NCI-H1417 treated with DMSO at 0.1 percent for 48 hours (cell line): Measurements from ENCODE around the gene C16orf54.
"Not testable (repeated sequence)": the region's sequence is repeated elsewhere in the genome, so short reads cannot be mapped to it uniquely, and the experiment has no call there.

Experiments
- DNase-seq: peaks from one replicate; lab custom pipeline; 2025; lab: John Stamatoyannopoulos, UW

C16orf54 gene

DNA sequence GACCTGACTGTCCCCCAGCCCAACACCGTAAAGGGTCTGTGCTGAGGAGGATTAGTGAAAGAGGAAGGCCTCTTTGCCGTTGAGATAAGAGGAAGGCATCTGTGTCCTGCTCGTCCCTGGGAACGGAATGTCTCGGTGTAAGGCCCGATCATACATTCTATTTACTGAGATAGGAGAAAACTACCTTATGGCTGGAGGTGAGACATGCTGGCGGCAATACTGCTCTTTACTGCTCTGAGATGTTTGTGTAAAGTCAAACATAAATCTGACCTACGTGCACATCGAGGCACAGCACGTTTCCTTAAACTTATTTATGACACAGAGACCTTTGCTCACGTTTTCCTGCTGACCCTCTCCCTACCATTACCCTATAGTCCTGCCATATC is 5.2 kb downstream of the C16orf54 start:
- not testable (repeated sequence) for DNase-seq

- DNase-seq = not testable (repeated sequence)
These were observed 5.7 kb downstream of the C16orf54 start for GRCh38 chr16:29739927-29740629.

- no peak for DNase-seq
These were observed 7.3 kb downstream of the C16orf54 start for GRCh38 chr16:29738514-29738913.

DNA sequence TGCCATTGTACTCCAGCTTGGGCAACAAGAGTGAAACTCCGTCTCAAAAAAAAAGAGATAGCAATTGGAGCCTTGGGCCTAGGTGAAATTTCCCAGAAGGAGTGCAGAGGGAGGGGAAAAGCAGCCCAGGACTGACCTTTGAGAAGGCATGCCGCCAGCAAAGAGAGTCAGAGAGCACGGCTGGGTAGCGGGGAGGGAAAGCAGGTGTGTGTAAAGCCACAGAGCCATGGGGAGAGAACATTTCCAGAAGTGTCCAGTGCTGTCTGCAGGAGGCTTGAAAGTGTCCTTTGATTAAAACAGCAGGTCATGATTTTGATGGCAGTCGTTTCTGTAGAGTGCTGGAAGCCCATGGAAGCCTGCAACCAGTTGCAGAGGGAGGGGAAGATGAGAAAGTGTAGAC is 8.1 kb downstream of the C16orf54 start:
- no peak for DNase-seq

- no peak for DNase-seq
These were observed 9.0 kb downstream of the C16orf54 start for GRCh38 chr16:29736764-29737163.

- DNase-seq = no peak
These were observed 9.7 kb downstream of the C16orf54 start for GRCh38 chr16:29736112-29736511.

- no peak for DNase-seq
These were observed 11.0 kb downstream of the C16orf54 start for GRCh38 chr16:29734786-29735185.

DNA sequence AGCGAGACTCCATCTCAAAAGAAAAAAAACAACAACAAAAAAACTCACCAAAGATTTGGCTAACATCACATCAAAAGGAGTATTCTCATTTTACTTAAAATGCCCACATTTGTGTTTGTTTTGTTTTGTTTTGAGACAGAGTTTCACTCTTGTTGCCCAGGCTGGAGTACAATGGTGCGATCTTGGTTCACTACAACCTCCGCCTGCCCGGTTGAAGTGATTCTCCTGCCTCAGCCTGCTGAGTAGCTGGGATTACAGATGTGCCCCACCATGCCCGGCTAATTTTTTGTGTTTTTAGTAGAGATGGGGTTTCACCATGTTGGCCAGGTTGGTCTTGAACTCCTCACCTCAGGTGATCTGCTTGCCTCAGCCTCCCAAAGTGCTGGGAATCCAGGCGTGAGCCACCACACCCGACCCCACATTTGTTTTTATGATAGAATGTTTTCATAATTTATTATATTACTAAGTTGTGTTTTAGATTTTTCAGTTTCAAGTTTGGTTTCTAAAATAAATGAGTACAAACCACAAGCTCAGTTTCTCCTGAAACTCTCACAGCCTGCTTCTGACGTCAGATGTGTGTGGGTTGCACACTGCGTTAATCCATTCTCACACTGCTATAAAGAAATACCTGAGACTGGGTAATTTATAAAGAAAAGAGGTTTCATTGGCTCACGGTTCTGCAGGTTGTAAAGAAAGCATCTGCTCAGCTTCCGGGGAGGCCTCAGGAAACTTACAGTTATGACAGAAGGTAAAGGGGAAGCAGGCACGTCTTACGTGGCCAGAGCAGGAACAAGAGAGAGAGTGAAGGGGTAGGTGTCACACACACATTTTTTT is 13.8 kb downstream of the C16orf54 start:
- DNase-seq = not testable (repeated sequence)

DNA sequence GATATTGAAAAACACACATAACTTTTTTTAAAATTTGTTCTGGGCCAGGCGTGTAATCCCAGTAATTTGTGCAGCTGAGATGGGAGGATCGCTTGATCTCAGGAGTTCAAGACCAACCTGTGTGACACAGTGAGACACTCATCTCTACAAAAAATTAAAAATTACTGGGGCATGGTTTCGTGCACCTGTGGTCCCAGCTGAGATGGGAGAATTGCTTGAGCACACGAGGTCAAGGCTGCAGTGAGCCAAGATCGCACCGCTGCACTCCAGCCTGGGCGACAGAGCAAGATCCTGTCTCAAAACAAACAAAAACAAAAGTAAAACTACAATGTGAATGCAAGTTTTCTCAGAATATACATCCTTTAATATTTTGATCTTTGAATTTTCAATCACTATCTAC is 15.1 kb downstream of the C16orf54 start:
- DNase-seq = no peak

- DNase-seq = no peak
These were observed 16.7 kb downstream of the C16orf54 start for GRCh38 chr16:29729116-29729521.

DNA sequence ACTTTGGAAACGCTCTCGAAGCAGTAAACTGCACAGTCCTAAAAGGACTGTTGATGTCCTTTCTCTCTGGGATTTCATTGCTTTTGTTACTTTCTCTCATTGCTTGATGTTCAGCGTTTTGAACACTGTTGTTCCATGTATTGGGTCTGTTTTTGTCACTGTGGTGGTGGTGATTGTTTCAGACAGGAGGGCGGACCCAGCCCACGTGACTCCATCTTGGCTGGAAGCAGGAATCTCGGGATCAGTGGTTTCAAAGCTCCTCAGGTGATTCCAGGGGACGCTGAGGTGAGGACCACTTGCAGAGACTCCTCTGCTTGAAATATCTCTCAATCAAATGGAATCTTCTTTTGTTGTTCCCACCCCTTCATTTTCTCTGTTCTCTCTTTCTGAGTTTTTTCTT is 18.3 kb downstream of the C16orf54 start:
- DNase-seq = no peak

DNA sequence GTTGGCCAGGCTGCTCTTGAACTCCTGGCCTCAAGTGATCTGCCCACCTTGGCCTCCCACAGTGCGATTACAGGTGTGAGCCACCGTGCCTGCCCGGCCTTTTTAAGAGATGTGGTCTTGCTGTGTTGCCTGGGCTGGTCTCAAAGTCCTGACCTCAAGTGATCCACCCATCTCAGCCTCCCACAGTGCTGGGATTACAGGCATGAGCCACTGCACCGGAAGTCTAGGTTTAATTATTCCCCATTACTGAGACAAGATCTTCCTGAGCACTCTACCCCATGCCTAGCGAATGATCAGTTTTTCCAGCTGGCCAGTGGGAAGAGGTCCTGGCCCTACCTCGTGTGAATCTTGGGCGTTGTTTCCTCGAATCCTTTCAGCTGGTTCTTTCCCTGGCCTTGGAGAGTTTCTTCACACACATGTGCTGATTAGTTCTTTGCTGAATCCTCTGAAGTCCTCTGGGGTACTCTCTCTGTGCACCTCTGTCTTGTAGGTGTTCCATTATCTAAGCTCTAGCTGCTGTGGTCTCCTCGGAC is 18.9 kb downstream of the C16orf54 start:
- no peak for DNase-seq

DNA sequence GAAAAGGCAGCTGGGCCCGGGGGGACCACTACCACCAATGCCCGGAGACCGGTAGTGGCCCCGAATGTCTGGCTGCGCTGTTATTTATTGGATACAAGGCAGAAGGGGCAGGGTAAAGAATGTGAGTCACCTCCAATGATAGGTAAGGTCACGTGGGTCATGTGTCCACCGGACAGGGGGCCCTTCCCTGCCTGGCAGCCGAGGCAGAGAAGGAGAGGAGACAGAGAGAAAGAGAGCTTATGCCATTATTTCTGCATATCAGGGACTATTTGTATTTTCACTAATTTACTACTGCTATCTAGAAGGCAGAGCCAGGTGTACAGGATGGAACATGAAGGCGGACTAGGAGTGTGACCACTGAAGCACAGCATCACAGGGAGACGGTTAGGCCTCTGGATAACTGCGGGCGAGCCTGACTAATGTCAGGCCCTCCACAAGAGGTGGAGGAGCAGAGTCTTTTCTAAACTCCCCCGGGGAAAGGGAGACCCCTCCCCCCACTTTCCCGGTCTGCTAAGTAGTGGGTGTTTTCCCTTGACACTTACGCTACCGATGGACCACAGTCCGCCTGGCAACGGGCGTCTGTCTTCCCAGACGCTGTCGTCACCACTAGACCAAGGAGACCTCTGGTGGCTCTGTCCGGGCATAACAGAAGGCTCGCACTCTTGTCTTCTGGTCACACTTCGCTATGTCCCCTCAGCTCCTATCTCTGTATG is 24.5 kb downstream of the C16orf54 start:
- peak; percentile 41 for DNase-seq

DNA sequence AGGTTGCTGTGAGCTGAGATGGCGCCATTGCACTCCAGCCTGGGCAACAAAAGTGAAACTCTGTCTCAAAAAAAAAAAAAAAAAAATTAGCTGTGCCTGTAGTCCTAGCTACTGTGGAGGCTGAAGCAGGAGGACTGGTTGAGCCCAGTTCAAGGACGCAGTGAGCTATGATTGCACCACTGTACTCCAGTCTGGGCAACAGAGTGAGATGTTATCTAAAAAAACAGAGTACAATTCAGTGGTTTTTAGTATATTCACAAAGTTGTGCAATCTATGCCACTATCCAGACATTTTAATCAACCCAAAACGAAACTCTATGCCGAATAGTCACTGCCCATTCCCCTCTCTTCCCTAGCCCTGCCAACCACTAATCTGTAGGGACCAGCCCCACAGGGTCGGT is 25.1 kb downstream of the C16orf54 start:
- DNase-seq = no peak

DNA sequence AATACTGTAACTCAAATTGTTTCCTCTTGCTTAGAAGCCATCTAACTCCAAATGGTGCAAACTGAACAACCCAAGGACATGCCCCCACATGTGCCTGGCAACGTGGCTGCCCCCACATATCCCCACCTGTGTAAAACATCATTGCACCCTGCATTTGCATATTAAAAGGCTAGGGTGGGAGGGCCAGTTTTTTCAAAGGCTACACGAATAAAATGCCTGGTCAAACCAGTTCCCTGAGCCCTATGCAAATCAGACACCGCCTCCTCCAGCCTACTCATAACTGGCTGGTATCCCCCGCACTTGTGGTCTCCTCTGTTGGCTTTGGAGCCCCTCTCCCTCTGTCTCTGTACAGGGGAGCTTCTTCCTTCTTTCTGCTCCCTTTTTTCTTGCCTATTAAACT is 26.7 kb downstream of the C16orf54 start:
- no peak for DNase-seq

- DNase-seq = no peak
These were observed 28.7 kb downstream of the C16orf54 start for GRCh38 chr16:29717113-29717512.

DNA sequence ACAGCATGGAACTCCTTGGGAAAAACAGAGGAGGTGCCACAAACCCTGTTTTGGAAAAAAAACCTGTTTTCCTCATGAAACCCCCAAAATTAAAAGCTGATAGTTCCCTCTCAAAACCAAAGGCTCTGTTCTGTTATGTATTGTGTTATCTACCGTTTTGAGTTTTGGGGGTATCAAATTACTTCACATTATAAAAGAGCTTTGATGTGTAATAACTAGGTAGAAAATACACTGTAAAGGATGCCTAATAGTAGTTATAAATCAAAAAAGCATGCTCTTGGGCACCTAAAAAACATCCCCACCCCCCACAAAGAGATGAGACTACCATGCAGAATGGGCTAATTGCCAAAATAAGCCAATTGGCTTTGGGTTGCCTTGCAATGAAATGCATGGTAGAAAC is 30.8 kb downstream of the C16orf54 start:
- no peak for DNase-seq

GRCh38 chr16:29714396-29714795 is 31.4 kb downstream of the C16orf54 start:
- DNase-seq = no peak

GRCh38 chr16:29712809-29713208 is 33.0 kb downstream of the C16orf54 start:
- DNase-seq = no peak

GRCh38 chr16:29710227-29711219 is 35.3 kb downstream of the C16orf54 start:
- no peak for DNase-seq

DNA sequence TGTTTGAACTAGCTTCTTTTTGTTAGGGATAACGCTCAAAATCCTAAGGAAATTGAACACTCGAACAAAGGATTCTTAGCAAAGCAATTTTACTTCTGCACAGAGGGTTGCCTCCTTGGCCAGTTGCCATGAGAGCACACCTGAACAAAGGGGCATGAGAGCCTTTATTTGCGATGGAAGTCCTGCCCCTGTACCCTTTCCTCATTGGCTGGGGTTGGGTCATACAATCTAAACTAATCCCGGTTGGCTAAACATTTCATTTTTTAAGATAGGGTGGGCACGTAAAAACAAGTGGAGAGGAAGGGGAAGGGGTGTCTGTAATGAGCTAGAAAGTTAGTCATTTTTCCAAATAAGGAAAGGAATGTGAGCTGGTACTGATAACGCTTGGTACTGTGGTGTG is 36.1 kb downstream of the C16orf54 start:
- not testable (repeated sequence) for DNase-seq
